Caco-2 (cell line): ENCODE data around the gene LVRN. TPM values are rescaled to one million over a fixed set of nuclear protein-coding genes. Genes with fewer than 3 reads are reported as not detected.

Source experiments
- BruUV-seq: library from RNA; stranded (reverse); fragments of 400-500 nt; replicated peaks from 2 replicates; lab custom pipeline; 2021; lab: Mats Ljungman, UMichigan
- CTCF ChIA-PET: fragments of 300-600 bp; sonication (Branson Sonifier 250); formaldehyde crosslinking; loops from one replicate; lab custom pipeline; 2022; ENCODE audit warnings: antibody characterized with exemption; lab: Charles Lee
- POLR2A ChIA-PET: fragments of 300-600 bp; sonication (Branson Sonifier 250); formaldehyde crosslinking; loops from one replicate; lab custom pipeline; 2022; ENCODE audit warnings: antibody characterized with exemption; lab: Charles Lee
- DNase-seq, 2 experiments: peaks; one replicate each; pipeline versions ENCODE4 v3.0.0 to v3.0.0-alpha.2; 2020 to 2022
- H3K27me3 ChIP-seq: replicated peaks from 2 replicates; pipeline ENCODE4 v1.6.0; 2011; ENCODE audit warnings: low read length; ENCODE audit not compliant: control insufficient read depth, insufficient read depth
- H3K36me3 ChIP-seq: 2 replicates; pipeline ENCODE4 v1.5.1; 2011; ENCODE audit warnings: low read length; ENCODE audit not compliant: control insufficient read depth, insufficient read depth
- H3K4me1 ChIP-seq: fragments of 250-450 bp; sonication (Bioruptor Pico); 2 replicates; pipeline ENCODE4 v1.5.1; 2020; ENCODE audit warnings: mild to moderate bottlenecking
- H3K4me3 ChIP-seq: 2 replicates; pipeline ENCODE4 v1.5.1; 2011; ENCODE audit warnings: low read depth, mild to moderate bottlenecking, control low read depth, low read length
- H3K9me3 ChIP-seq: fragments of 250-450 bp; sonication (Bioruptor Pico); 2 replicates; pipeline ENCODE4 v1.5.1; 2020; ENCODE audit warnings: mild to moderate bottlenecking, moderate library complexity
- H3K27ac Mint-ChIP-seq: one replicate; pipeline ENCODE4 v1.8.0; 2022; ENCODE audit warnings: mixed read lengths; ENCODE audit not compliant: unreplicated experiment
- H3K27me3 Mint-ChIP-seq: one replicate; pipeline ENCODE4 v1.8.0; 2022; ENCODE audit warnings: mixed read lengths; ENCODE audit not compliant: insufficient read depth, unreplicated experiment
- H3K36me3 Mint-ChIP-seq: one replicate; pipeline ENCODE4 v1.8.0; 2022; ENCODE audit warnings: mild to moderate bottlenecking, mixed read lengths; ENCODE audit not compliant: insufficient read depth, unreplicated experiment
- H3K4me1 Mint-ChIP-seq: one replicate; pipeline ENCODE4 v1.8.0; 2022; ENCODE audit warnings: low read depth, mixed read lengths; ENCODE audit not compliant: unreplicated experiment
- H3K4me3 Mint-ChIP-seq: one replicate; pipeline ENCODE4 v1.8.0; 2022; ENCODE audit warnings: mild to moderate bottlenecking, moderate library complexity, mixed read lengths; ENCODE audit not compliant: unreplicated experiment
- H3K9me3 Mint-ChIP-seq: one replicate; pipeline ENCODE4 v1.8.0; 2022; ENCODE audit warnings: mixed read lengths; ENCODE audit not compliant: unreplicated experiment
- intact Hi-C: fragments of 100-400 bp; cut with micrococcal nuclease; formaldehyde crosslinking; loops from one replicate; pipeline ENCODE4 v1.10.0; 2022; ENCODE audit not compliant: unreplicated experiment
- total RNA-seq: library from RNA; stranded (reverse); gene quantifications from 2 replicates; pipeline ENCODE4 v1.2.3, GENCODE V29; 2022
- TF ChIP-seq, protein P1 (sequence below), 2 experiments: fragments of 200-600 bp in 1 of 2; IDR thresholded peaks; 1 replicate in 1 of 2; 2 replicates in 1 of 2; pipeline versions ENCODE4 v1.5.1 to v1.8.0; 2011 to 2022; ENCODE audit warnings: antibody characterized with exemption in 1 of 2, control low read depth in 1 of 2, inconsistent platforms in 1 of 2, low read depth in 1 of 2, low read length in 1 of 2, mild to moderate bottlenecking in 1 of 2, moderate library complexity in 1 of 2; ENCODE audit not compliant: insufficient read depth in 1 of 2, severe bottlenecking in 1 of 2, unreplicated experiment in 1 of 2

LVRN gene
- total RNA-seq, 1 experiment from 2014 or later, result 0.27 TPM

DNA sequence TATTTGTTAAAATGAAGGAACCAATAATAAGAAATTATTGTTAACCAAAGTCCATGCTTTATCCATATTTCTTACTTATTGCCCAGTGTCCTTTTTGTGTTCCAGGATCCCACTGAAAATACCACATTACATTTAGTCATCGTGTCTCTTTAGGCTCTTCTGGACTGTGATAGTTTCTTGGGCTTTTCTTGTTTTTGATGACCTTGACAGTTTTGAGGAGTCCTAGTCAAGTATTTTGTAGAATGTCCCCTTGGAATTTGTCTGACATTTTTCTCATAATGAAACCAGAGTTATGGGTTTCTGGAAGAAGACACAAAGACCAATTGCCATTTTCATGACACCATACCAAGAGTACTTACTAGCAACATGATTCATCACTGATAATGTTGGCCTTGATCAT is 108.9 kb downstream of the LVRN start:
- H3K27ac Mint-ChIP-seq, result no peak overlapping the region

DNA sequence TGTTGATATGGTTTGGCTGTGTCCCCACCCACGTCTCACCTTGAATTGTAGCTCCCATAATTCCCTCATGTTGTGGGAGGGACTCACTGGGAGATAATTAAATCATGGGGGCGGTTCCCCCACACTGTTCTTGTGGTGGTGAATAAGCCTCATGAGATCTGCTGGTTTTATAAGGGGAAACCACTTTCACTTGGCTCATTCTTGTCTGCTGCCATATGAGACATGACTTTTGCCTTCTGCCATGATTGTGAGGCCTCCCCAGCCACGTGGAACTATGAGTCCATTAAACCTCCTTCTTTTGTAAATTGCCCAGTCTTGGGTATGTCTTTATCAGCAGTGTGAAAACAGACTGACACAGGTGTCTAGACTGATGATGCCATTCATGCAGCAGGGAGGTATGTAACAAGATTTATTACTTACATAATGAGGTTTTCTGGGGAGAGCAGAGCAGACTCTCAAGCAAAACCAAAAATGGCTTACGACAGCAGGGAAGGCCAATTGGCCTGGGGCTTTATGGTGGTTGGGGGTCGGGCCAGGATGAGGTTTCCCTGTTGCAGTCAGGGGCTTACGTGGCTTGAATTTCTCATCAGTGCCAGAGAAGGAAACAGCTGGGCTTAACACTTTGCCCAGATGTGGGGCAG is 113.0 kb downstream of the LVRN start:
- Mint-ChIP-seq H3K4me3 (no peak overlapping the region), H3K4me1 (peaks cover 6% of the 10 kb centered on the region), H3K36me3 (no peaks in the 10 kb centered on the region), H3K27ac (no peak overlapping the region), H3K27me3 (no peaks in the 10 kb centered on the region), H3K9me3 (no peaks in the 10 kb centered on the region)
- Histone ChIP-seq H3K4me3 (no peak overlapping the region), H3K36me3 (no peaks in the 10 kb centered on the region), H3K27me3 (no peaks in the 10 kb centered on the region; the same call in 1 of the 2 replicates), H3K9me3 (no peaks in the 10 kb centered on the region), H3K4me1 (no peaks in the 10 kb centered on the region)
- CTCF ChIA-PET, result no interaction called here
- no peak for DNase-seq
- no TSS peak for BruUV-seq
- intact Hi-C loops, result no loop called here
- POLR2A ChIA-PET, result no interaction called here
- TF ChIP-seq, protein P1, sequence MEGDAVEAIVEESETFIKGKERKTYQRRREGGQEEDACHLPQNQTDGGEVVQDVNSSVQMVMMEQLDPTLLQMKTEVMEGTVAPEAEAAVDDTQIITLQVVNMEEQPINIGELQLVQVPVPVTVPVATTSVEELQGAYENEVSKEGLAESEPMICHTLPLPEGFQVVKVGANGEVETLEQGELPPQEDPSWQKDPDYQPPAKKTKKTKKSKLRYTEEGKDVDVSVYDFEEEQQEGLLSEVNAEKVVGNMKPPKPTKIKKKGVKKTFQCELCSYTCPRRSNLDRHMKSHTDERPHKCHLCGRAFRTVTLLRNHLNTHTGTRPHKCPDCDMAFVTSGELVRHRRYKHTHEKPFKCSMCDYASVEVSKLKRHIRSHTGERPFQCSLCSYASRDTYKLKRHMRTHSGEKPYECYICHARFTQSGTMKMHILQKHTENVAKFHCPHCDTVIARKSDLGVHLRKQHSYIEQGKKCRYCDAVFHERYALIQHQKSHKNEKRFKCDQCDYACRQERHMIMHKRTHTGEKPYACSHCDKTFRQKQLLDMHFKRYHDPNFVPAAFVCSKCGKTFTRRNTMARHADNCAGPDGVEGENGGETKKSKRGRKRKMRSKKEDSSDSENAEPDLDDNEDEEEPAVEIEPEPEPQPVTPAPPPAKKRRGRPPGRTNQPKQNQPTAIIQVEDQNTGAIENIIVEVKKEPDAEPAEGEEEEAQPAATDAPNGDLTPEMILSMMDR (IDR thresholded peaks at IDR 0.05; ENCODE audit: insufficient read depth in 1 of 2, low read depth in 1 of 2, low read length in 1 of 2, severe bottlenecking in 1 of 2, unreplicated experiment in 1 of 2), result no peak

More for the DNA sequence above, 108.9 kb downstream of the LVRN start:
- intact Hi-C loops, result no loop called here
- Mint-ChIP-seq H3K36me3 (no peaks in the 10 kb centered on the region), H3K9me3 (no peaks in the 10 kb centered on the region), H3K4me3 (no peak overlapping the region), H3K27me3 (peaks cover 11% of the 10 kb centered on the region), H3K4me1 (peaks cover 6% of the 10 kb centered on the region)
- Histone ChIP-seq H3K9me3 (no peaks in the 10 kb centered on the region), H3K27me3 (peaks cover 2% of the 10 kb centered on the region; the same call in 1 of the 2 replicates), H3K4me1 (no peaks in the 10 kb centered on the region), H3K4me3 (no peak overlapping the region), H3K36me3 (no peaks in the 10 kb centered on the region)
- CTCF ChIA-PET, result no interaction called here
- no TSS peak for BruUV-seq
- DNase-seq, result no peak
- POLR2A ChIA-PET, result no interaction called here
- TF ChIP-seq, protein P1 (IDR thresholded peaks at IDR 0.05; ENCODE audit: insufficient read depth in 1 of 2, low read depth in 1 of 2, low read length in 1 of 2, severe bottlenecking in 1 of 2, unreplicated experiment in 1 of 2), result no peak

DNA sequence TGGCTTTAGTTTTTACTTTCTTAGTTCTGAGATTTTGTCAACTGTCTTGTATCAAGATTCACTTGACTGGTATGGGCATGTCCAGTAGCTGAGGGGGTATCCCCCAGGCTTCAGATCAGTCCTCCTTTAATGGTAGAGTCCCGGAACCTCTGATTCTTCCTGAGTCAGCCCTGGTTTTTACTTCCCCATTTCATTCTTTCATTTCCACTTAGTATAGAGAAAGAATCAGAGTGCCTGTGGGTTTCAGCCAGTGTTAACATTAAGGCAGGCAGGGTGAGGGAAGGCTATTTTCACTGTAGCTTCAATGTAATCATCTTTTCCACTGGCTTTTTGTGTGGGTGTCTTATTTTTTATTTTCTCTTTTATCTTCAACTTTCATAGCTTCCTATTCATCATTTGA is 114.2 kb downstream of the LVRN start:
- Mint-ChIP-seq H3K27ac (no peak overlapping the region), H3K4me1 (peaks cover 6% of the 10 kb centered on the region), H3K4me3 (no peak overlapping the region), H3K27me3 (no peaks in the 10 kb centered on the region), H3K9me3 (no peaks in the 10 kb centered on the region), H3K36me3 (no peaks in the 10 kb centered on the region)
- CTCF ChIA-PET, result no interaction called here
- no peaks in the 10 kb centered on the region for H3K36me3 ChIP-seq
- no peak overlapping the region for H3K4me3 ChIP-seq
- H3K9me3 ChIP-seq, result no peaks in the 10 kb centered on the region
- POLR2A ChIA-PET, result no interaction called here
- intact Hi-C loops, result no loop called here
- H3K27me3 ChIP-seq, result no peaks in the 10 kb centered on the region
- no peaks in the 10 kb centered on the region for H3K4me1 ChIP-seq
- TF ChIP-seq, protein P1 (IDR thresholded peaks at IDR 0.05; ENCODE audit: insufficient read depth in 1 of 2, low read depth in 1 of 2, low read length in 1 of 2, severe bottlenecking in 1 of 2, unreplicated experiment in 1 of 2), result no peak
- no peak for DNase-seq
- no TSS peak for BruUV-seq

Other genes starting within 250 kb of the LVRN start
- gene CDO1, start 145.8 kb upstream of the LVRN start, total RNA-seq, result not detected in 2 replicates
- gene ATG12, start 120.9 kb upstream of the LVRN start, total RNA-seq, result 46.8 and 47.5 TPM in 2 replicates
- 104 and 106 TPM in 2 replicates for gene AP3S1, start 120.5 kb upstream of the LVRN start, total RNA-seq
- gene ARL14EPL, start 70.0 kb downstream of the LVRN start, total RNA-seq, result not detected in 2 replicates
- 26.4 and 30.4 TPM in 2 replicates for gene COMMD10, start 122.5 kb downstream of the LVRN start, total RNA-seq